Activated CD4-positive, alpha-beta T cell treated with anti-CD3 and anti-CD28 coated beads, Interleukin-2, amount 50 U/mL, for 24 hours (primary cell): ENCODE measurements around the gene SNAPC1.
"Not testable (repeated sequence)": the region's sequence is repeated elsewhere in the genome, so short reads cannot be mapped to it uniquely, and the experiment has no call there.

ENCODE experiments used
- DNase-seq, 2 donors: peaks; one replicate each; pipeline ENCODE4 v3.0.0-alpha.2; 2020; ENCODE audit warnings: low read depth in 1 of 2, low spot score in 1 of 2

The SNAPC1 gene

GRCh38 chr14:61749264-61749663, 13.0 kb upstream of the SNAPC1 start:
- no peak for DNase-seq

GRCh38 chr14:61749867-61750266, 12.4 kb upstream of the SNAPC1 start:
- DNase-seq = no peak

- peak; percentile 47 to 61 for DNase-seq
These were observed 11.3 kb upstream of the SNAPC1 start for GRCh38 chr14:61750708-61751474.

- no peak for DNase-seq
These were observed 10.7 kb upstream of the SNAPC1 start for GRCh38 chr14:61751475-61751989.

GRCh38 chr14:61752626-61753025, 9.6 kb upstream of the SNAPC1 start:
- DNase-seq = no peak

GRCh38 chr14:61753631-61754030, 8.6 kb upstream of the SNAPC1 start:
- no peak for DNase-seq

- DNase-seq = no peak
These were observed 7.4 kb upstream of the SNAPC1 start for GRCh38 chr14:61754627-61755381.

- not testable (repeated sequence) for DNase-seq
These were observed 6.9 kb upstream of the SNAPC1 start for GRCh38 chr14:61755382-61755742.

GRCh38 chr14:61756135-61756534, 6.1 kb upstream of the SNAPC1 start:
- no peak for DNase-seq

- no peak for DNase-seq
These were observed 2.3 kb upstream of the SNAPC1 start for GRCh38 chr14:61759878-61760277.

- DNase-seq = no peak
These were observed 663 bp upstream of the SNAPC1 start for GRCh38 chr14:61761557-61761956.

- DNase-seq = no peak
These were observed 2.3 kb downstream of the SNAPC1 start for GRCh38 chr14:61764342-61765122.

- no peak for DNase-seq
These were observed 3.2 kb downstream of the SNAPC1 start for GRCh38 chr14:61765225-61765943.

GRCh38 chr14:61766151-61766550, 3.9 kb downstream of the SNAPC1 start:
- DNase-seq = no peak

- DNase-seq = no peak
These were observed 6.0 kb downstream of the SNAPC1 start for GRCh38 chr14:61768240-61768639.

GRCh38 chr14:61769893-61770292, 7.7 kb downstream of the SNAPC1 start:
- DNase-seq = no peak

- DNase-seq = no peak
These were observed 12.6 kb downstream of the SNAPC1 start for GRCh38 chr14:61774861-61775260.

- DNase-seq = peak in 1 of 2 donors; percentile 22
These were observed 17.9 kb downstream of the SNAPC1 start for GRCh38 chr14:61780125-61780524.

- DNase-seq = no peak
These were observed 35.1 kb downstream of the SNAPC1 start for GRCh38 chr14:61797309-61797708.

- no peak for DNase-seq
These were observed 39.9 kb downstream of the SNAPC1 start for GRCh38 chr14:61802010-61802568.

GRCh38 chr14:61803755-61804154, 41.5 kb downstream of the SNAPC1 start:
- DNase-seq = no peak
